Left forelimb (tissue), 1 donor: Measurements from ENCODE around the gene ZNF277.
A peak's percentile ranks its signal among the peaks of the same experiment; 100 is the strongest.

Source experiments
- DNase-seq: peaks from one replicate; pipeline ENCODE4 v3.0.0-alpha.2; 2018; ENCODE audit warnings: low spot score

ZNF277 gene

DNA sequence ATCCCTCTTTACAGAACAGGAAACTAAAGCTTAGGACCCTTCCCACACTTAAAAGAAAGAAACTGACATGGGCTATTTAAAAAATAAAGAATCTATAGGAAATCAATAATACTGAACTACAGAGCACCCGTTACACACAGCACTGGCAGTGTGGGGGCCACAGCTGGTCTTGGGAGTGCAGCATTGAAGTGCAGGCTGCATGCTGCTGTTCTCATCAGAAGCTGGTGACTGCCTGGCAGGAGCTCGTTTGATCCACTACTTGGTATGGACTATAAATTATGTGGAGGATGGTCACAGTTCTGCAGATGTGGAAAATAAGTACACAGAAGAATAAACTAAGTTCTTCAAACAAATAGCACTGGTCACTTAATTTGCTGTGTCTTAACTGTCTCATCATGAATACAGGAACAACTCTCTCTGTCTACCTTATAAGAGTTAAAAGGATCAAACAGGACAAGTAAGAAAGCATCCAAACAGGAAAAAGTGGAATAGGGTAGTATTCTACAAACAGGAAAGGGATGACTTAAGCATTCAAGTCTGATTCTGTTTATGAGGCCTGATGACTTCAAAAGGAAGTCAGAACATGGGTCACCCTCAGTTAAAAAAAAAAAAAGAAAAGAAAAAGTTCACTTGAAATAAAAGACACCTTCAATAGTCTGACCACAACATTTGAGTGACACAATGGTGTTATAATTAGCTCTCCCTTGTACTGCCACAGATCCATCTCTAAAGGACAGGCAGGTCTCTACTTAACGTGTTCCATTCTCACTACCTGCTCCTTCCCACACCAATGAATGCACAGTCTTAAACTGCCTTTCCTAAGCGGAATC, 21.3 kb upstream of the ZNF277 start:
- DNase-seq, result no peak

DNA sequence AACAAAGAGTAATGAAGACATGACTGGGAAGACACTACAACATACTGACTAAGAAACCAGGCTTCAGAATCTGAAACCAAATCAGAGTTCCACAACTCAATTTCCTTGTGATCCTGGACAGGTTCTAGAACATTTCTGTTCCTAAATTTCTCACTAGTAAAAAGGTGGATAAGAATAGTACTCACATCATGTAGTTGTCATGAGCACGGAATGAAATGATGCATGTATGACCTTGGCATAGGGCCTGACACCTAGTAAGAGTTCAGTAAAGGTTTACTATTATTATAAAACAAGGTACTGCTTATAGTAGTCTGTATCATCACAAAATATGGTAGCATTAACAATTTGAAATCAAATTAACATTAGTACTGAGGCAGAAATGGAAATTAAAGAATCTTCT, 20.2 kb upstream of the ZNF277 start:
- DNase-seq, result no peak

DNA sequence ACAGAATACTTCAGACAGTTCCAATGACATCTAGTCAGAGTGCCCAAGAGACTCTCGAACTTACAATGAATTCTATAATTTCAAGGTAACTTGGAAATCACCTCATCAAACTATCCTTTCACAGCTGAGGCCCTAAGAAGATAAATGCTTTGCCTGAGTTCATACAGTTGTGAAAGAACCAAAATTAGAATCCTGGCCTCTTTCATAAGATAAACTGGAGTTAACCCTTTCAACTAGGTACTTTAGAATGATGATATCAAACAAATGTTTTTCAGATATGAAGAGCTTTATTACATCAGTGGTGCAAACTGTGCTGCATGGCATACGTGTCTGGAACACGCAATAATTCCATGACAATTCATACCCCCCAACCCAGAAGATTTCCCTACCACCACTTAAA, 18.2 kb upstream of the ZNF277 start:
- no peak for DNase-seq

DNA sequence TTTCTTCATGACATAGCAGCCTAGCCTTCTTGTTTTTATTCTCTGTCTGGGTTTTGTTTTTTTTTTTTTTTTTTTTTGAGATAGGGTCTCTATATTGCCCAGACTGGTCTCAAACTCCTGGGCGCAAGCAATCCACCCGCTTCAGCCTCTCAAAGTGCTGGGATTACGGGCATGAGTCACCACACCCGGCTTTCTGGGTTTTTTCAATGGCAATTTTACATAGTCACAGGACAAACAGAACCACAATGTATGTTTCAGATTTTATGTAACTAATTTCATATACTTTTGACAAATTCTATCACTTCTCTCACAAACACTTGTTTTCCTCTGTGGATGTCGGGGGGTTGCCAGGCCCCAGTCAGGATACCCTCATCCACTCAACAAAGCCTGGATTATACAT, 16.8 kb upstream of the ZNF277 start:
- DNase-seq, result no peak

DNA sequence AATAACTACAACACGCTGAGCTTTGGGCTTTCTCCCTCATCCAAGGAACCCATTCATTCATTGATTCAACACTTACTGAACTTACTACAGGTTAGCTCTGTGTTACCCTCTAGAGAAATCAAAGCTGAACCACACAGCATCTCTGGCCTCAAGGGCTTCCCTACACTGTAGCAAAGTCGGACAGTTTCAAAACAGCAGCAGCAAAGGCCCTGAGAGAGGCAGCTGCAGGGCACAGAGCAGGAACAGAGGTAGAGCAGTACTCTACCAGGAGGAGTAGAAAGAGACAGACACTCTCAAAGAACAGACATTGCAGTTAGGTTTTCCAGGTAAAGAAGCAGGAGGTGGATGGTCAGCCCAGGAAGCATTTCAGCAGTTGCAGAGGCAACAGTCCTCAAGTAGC, 16.4 kb upstream of the ZNF277 start:
- DNase-seq, result no peak

DNA sequence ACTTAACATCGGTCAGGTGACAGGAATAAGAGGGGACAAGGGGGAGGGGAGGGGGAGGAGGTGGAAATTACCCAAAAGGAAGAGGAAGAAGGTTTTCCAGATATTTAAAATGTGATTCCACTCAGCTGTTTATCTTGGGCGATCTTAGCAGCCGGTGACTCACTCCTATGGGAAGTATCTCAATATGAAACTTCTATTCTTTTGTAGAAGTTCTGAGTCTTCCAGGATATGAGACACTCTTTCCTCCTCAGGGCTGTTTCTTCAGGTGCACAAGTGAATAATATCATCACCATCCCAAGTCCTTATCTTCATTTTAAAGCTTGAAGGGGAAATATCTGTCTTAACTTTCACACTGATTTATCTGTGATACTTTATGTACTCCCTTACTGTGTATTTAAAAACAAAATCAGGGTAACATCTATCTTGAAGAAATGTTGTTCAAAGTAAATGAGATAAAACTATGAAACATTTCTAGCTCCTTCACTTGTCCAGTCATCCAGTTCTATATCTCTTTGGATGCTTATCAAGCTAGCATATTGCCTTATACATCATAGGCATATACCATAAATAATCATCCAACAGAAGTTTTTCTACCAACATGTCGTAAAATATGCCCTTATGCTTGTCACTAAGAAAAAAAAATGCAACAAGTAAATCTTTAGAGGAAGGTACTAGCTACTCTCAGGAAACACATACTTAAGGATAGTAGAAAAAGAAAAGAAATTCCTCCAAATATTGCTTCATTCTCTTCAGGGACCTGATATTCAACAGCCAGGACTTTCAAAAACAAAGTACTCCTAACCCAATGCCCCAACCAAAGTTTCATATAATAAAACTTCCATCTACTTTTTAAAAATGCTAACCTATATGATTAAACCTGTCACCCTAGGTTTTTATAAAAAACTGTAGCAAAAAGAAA, 14.0 kb upstream of the ZNF277 start:
- DNase-seq, result no peak

DNA sequence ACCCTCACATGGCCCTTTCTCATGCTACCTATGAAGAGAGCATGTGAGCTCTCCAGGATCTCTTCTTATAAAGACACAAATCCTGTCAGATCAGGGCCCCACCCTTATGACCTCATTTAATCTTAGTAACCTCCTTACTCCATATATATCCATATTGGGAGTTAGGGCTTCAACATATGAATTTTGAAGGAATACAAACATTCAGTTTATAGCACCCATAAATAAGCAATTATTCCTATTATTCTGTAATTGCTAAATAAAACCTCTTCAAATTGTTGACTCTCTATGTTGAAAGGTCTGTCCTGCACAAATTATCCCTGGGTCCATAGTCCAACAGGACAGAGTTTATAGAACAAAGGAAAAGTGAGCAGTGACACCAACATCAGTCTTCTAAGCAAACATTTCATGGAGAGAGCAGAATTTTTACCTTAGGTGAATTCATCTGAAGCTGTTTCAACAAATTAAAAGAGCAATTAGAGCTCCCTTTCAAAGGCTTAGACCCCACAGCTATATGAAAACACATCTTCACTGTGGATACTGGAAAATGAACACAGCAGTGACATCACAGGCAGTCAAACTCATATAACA, 12.5 kb upstream of the ZNF277 start:
- DNase-seq, result no peak

DNA sequence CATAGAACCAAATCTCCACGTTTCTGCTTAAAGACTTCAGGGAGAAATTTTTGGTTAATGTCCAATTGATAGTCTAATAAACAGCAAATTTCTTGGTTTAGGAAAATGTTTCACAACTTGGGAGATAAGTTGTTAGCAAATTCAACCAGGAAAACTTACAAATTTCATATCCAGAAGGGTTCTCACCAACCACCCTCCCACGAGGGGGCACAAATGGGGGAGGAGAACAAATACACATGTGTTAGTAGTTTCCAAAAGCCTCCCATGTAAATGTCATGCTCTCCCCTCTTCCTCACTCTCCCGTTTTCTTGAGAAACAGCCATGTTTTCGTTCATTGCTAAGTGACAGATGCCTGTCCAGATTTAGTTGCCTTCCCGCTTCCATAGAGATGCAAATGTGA, 10.8 kb upstream of the ZNF277 start:
- DNase-seq, result no peak

DNA sequence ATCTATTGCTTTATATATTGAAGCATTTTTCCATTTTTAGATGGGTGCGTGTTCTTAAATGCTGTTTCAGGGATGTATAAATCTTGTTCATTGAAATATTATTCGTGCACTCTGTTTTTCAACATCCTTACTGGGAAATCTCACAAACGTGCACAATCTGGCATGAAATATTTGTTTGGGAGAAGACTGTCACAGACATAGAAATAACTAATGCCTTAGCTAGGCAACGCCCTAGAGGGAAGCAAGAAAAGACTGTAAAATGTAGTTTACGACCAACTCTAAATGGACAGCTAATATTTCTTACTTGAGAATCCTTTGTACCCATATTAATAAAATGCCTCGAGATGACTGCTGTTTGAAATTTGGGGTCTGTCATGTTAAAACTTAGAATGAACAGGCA, 9.2 kb upstream of the ZNF277 start:
- DNase-seq, result no peak

DNA sequence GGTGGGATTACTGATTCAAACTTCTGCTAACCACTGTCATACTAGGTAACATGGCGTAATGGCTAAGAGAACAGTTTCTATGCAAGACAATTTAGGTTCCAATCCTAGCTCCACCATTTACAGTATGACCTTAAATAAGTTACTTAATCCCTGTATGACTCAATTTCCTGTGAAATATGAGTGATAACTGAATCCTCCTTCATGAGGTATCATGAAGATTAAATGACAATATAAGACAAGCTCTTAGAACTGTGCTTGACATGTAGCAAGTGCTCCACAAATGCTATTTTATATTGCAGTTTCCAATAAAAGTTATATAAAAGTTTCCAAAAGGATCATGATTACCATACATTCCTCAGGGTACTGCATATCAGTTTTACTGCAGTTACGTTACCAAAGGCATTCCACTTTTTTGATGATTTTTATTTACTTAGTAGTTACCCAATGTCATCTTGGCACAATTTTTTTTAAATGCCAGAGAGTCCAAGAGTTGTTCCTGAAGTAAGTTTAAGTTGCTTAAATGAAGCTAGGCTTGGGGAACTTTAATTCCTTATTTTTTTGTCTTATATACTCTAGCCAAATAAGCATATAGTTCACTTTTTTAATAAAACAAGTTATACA, 7.3 kb upstream of the ZNF277 start:
- no peak for DNase-seq

DNA sequence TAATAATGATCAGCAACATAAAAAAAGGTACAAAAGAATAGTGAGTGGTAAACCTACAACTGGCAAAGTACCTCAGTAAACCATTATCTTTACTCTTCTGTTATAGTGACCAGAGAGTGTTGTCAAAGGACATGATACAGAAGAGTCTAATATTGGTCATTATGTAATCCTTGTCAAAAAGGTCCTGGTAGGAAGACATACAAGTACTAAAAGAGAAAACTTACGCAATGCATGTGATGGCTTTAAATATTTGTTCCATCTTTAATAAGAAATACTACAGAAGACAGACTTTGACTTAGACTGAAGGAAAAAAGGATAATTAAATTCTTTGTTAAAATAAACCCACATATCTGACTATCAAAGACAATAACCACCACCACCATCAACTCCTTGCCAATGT, 6.8 kb upstream of the ZNF277 start:
- no peak for DNase-seq

DNA sequence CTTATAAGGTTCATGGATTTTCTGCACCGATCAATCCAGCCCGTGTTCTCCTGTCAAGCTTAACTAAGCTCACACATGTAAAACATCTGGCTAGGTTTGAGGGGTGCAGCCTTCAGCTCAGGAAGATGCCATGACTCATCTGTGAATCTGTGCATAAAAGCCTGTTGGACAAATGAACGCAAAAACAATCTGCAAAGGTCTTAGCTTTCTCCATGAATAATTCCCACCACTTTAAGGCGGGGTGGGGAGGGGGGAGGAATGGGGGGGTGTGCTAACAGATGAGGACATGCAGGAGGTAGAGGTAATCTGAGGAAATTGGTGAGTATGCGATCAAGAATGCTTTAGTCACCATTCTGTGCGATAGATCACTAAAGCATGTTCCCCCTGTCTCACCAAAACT, 5.1 kb upstream of the ZNF277 start:
- no peak for DNase-seq

DNA sequence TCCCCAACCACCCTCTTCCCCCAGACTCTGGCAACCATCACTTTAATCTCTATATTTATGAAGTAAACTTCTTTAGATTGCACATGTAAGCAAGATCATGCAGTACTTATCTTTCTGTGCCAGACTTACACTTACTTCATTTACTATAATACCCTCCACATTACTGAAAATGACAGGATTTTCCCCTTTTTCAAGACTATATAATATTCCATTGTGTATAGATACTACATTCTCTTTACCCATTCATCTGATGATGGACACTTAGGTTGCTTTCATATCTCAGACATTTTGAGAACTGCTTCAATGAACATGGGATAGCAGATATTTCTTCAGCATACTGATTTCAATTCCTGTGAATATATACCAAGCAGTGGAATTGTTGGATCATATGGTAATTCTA, 4.7 kb upstream of the ZNF277 start:
- no peak for DNase-seq

DNA sequence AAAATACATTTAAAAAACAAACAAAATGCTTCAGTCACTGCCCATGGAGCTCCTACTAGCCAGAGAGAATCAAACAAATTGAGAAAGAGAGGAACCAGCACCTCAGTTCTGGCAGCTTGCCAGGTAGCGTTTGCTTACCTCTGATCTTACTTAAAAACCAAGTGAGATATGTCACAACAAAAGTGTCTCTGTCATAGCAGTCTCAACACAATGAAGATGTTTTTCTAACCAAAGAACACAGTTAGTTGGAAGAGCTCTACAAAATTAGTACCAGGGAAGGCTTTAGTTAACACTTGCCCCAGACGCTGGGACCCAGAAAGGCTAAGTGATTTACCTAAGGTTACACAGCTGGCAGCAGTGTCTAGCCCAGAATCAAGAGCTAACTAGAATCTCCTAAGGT, 3.7 kb upstream of the ZNF277 start:
- no peak for DNase-seq

DNA sequence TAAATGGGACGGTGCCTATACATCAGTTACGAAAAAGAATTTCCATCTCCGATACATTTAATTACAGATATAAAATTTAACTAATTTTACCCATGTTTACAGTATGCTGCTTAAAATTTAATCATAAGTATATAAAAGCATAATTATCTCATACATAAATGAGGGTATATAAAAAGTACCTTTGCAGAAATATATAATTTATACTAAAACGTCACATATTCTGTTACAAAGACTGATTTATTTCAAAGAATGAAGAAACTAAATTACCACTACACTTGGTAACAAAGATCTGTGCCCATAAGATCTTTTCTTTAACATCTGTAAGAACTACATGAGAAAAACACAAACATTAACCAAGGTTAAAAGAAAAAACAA, 3.1 kb upstream of the ZNF277 start:
- DNase-seq, result no peak

DNA sequence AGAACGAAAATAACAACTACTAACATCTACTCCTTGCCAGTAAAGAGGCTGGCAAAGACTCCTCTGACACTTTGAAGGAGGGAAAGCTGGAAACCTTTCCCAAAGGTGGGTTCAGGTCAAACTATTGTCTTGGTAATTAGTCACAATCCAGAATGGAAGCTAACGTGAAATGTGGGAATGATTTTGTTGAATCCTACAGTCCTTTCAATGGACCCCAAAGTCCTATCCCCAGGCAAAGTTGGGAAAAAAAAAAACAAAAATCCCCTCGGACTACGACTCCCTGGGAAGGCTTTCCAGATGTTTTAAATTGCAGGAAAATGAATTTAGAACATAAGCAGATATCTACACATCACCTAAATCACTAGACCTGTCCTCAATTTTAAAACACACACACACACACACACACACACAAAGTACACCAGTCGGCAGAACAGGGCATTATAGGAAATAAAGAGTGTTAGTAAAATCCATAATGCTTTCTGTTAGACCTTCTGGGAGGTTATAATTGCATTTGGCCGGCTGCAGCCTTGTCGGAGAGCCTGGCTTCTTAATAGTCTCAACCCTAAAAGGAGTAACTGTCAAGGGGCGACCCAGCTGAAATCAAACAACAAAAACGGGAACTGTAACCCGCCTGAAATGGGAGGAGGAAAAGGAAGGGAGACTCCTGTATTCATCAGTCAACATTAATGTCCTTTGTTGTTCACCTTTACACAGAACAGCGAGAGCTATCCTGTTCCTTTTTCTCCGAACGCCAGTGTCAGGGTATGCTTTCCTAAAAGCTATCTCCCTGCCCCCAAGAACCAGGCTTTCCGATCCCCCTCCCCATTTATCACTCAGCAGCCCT, 1.8 kb upstream of the ZNF277 start:
- DNase-seq, result no peak

DNA sequence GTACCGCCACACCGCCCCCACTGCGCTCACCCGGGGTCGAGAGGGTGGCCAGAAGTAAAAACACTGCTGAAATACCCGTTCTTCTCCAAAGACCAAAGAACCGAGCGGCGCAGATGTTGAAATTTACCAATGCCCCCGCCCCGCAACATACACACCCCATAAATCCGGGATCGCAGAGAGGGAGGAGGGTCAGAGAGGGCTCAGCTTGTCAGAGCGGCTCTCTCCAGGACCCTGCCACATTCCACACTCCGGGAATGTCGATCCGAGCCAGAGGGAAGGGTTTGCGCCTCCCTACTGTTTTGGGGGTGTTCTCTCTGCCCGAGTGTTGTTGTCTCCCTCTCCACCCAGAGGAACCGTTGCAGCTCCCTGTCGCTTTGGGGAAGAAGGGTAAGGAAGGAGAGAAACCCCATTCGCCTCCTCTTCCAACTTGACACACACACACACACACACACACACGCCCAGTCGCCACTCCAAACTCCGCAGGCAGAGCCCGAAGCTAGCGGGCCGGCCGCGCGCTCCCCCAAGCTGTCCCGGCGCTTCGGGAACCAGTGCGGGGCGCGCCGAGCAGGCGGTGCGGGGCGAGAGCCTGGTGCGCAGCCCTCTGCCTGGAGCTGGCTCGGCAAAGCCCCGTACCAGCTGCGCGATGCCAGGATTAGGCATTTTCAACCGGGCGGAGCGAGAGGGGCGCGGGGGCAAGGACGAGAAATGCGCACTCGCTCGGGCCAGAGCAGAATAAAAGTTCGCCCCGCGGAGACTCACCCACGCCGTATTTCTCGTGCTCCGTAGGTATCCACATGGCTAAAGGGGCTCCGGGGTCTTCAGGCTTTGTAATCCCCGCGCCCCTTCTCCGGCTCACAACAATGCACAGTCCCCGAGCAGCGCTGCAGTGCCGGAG, 905 bp upstream of the ZNF277 start:
- peak; percentile 83 for DNase-seq

DNA sequence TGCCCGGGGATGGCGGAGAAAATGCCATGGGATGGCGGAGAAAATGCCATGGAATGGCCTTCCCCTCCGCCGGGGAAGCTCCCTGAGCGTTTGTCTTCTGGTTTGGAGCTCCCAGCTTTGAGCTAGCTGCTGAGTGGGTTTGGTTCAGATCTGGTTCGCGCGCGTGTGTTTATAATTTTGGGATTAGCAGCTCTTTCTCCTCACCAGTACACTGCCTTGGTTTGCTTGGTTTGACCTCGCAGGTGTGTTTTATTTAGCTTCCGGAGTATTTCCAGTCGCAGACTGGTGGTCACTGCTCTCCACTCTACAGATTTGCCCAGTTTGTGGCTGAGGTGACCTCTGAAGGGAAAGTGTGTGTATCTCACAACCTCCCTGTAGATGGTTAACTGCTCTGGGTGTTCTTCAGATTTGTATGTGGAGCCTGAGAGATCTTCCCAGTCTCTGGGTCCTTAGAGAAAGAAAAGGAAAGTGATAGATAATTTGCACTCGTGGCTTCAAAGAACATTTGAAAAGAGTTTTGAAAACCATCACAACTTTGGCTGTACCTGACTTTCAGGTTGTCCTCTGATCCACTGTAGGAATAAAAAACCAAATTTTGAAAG, 597 bp downstream of the ZNF277 start:
- no peak for DNase-seq

DNA sequence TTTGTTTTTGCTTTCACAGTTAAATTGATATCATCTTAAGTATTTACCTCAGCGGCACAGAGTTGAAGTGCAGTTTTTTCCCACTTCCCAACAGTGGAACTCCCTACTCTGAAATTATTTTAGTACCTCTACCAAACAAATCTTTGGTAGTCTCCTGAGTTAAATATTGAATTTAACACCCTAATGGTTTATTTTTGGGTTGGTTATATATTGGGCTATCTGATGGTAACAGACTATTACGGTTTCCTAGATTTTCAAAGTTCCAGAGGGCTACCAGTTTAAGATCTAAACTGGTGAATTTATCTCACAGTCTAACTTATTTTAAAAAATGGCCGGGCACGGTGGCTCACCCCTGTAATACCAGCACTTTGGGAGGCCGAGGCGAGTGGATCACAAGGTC, 1.3 kb downstream of the ZNF277 start:
- no peak for DNase-seq

DNA sequence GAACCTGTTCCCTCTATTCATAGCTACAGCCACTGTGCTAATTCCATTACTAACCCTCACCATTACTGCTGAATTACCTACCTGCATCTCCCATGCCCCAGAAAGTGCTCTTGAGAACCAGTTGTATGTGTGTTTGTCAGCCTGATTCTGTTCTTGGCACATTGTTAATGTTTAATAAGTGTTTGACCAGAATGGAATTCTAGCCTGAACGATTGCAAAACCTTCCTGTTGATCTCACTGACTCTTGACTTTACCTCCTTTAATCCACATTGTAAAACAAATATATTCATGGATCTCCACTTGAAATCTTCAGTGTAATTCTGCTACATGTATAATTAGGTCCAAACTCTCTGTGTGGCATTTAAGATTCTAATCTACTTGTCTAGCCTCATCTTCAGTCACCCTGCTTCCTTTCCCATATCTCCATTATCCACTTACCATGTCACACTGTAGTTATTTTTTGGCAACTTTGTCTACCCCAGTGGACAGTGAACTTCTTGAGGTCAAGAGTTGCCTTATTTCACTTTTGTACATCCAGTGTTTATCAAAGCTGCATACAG, 4.9 kb downstream of the ZNF277 start:
- DNase-seq, result no peak
